Glomerular visceral epithelial cell (primary cell): ENCODE results near the gene BICRA.
A peak's percentile ranks its signal among the peaks of the same experiment; 100 is the strongest.

Source experiments
- DNase-seq: peaks from one replicate; pipeline ENCODE4 v3.0.0-alpha.2; 2016; ENCODE audit errors: extremely low spot score

Gene BICRA

GRCh38 chr19:47601180-47601904 lies 7.6 kb upstream of the BICRA start:
- no peak for DNase-seq

GRCh38 chr19:47603706-47604565 lies 5.0 kb upstream of the BICRA start:
- DNase-seq, result no peak

GRCh38 chr19:47607564-47608073 lies 1.3 kb upstream of the BICRA start:
- DNase-seq, result no peak

GRCh38 chr19:47608074-47608918 lies 638 bp upstream of the BICRA start:
- DNase-seq, result peak; percentile 98

- peak; percentile 66 for DNase-seq
Measured at GRCh38 chr19:47609906-47610894, 1.3 kb downstream of the BICRA start.

GRCh38 chr19:47610902-47611301 lies 2.0 kb downstream of the BICRA start:
- no peak for DNase-seq

GRCh38 chr19:47613165-47614020 lies 4.5 kb downstream of the BICRA start:
- peak; percentile 63 for DNase-seq

GRCh38 chr19:47614021-47614295 lies 5.0 kb downstream of the BICRA start:
- no peak for DNase-seq

GRCh38 chr19:47614559-47614958 lies 5.6 kb downstream of the BICRA start:
- DNase-seq, result no peak

GRCh38 chr19:47615230-47615629 lies 6.3 kb downstream of the BICRA start:
- DNase-seq, result no peak

GRCh38 chr19:47615714-47616113 lies 6.8 kb downstream of the BICRA start:
- DNase-seq, result no peak

- peak; percentile 78 for DNase-seq
Measured at GRCh38 chr19:47618771-47619170, 9.8 kb downstream of the BICRA start.

- no peak for DNase-seq
Measured at GRCh38 chr19:47619763-47620162, 10.8 kb downstream of the BICRA start.

- DNase-seq, result no peak
Measured at GRCh38 chr19:47623151-47623920, 14.4 kb downstream of the BICRA start.

GRCh38 chr19:47623921-47624391 lies 15.0 kb downstream of the BICRA start:
- no peak for DNase-seq

GRCh38 chr19:47625650-47626049 lies 16.7 kb downstream of the BICRA start:
- no peak for DNase-seq

GRCh38 chr19:47626238-47626637 lies 17.3 kb downstream of the BICRA start:
- DNase-seq, result no peak

- peak; percentile 24 for DNase-seq
Measured at GRCh38 chr19:47628078-47628771, 19.3 kb downstream of the BICRA start.
